Stimulated activated CD8-positive, alpha-beta memory T cell treated with anti-CD3 and anti-CD28 coated beads, Interleukin-7, amount 100 ng/mL, for 48 hours (primary cell): ENCODE data around the gene EFS.

ENCODE experiments used
- DNase-seq, 2 donors: peaks; one replicate each; pipeline ENCODE4 v3.0.0-alpha.2; 2020; ENCODE audit warnings: low read depth in 1 of 2; ENCODE audit errors: extremely low read depth in 1 of 2

The EFS gene

GRCh38 chr14:23379366-23380196, 14.6 kb upstream of the EFS start:
- DNase-seq: peak; percentile 10 to 18

DNA sequence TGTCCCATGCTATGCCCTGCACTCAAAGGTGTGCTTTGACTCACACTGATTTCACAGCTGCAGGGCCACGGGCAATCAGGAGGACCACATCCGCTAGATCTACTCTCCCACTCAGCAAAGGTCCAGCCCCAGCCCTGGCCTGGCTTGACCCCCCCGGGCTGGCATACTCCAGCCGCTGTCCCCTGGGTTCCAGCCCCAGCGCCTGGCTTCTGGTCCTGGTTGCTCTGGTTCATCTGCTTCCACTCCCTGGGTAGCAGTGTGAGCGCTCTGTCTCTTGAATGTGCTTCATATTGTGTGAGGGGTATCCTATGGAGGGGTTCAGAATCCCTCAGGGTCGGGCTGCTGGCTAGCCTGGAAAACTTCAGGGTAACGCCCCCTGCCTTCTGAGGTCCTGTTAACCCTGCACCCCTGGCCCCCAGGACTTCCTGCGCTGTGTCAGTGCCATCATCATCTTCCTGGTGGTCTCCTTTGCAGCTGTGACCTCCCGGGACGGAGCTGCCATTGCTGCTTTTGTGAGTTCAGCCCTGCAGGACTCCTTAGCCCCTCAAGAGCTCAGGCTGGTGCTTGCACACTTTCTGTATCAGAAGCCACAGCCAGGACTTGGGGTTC, 13.7 kb upstream of the EFS start:
- no peak for DNase-seq

DNA sequence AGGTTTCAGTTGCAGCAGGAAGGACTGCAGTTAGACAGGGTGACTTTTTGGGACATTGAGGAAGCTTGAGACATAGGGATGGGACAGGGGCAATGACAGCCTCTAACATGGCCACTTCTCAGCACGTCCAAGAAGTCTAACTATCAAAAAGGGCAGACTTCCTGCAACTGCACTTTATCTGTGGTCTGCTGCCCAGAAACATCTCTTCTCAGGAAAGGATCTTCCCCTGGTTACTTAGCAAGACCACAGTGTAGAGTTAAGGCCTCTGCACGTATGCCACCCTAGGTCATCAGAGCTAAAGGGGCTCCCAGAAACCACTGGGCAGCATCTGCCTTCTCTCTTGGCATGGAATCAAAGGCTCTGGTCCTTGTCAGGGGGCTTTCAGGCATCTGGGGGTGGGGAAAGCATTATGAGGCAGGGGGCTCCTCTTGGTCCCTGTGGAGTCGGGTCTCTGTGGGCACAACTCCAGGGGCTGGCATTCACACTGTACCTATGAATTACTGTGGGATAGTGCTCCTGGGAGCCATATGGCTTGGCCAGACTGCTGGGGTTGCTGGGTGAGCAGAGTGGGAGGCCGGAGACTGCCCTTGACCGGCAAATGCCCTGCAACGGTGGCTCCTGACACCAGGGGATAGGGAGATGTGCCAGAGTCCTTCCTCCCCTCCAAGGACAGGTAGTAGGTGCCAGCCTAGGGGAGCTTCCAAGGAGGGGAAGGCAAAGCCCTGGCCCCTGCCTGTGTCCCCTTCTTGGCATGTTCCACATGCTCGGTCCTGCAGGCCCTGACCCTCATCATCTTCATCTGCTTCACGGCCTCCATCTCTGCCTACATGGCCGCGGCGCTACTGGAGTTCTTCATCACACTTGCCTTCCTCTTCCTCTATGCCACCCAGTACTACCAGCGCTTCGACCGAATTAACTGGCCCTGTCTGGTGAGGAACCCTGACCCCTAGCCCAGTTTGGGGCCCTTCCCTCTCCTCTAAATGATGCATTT, 12.9 kb upstream of the EFS start:
- no peak for DNase-seq

- no peak for DNase-seq
Measured at GRCh38 chr14:23377198-23377550, 12.2 kb upstream of the EFS start.

DNA sequence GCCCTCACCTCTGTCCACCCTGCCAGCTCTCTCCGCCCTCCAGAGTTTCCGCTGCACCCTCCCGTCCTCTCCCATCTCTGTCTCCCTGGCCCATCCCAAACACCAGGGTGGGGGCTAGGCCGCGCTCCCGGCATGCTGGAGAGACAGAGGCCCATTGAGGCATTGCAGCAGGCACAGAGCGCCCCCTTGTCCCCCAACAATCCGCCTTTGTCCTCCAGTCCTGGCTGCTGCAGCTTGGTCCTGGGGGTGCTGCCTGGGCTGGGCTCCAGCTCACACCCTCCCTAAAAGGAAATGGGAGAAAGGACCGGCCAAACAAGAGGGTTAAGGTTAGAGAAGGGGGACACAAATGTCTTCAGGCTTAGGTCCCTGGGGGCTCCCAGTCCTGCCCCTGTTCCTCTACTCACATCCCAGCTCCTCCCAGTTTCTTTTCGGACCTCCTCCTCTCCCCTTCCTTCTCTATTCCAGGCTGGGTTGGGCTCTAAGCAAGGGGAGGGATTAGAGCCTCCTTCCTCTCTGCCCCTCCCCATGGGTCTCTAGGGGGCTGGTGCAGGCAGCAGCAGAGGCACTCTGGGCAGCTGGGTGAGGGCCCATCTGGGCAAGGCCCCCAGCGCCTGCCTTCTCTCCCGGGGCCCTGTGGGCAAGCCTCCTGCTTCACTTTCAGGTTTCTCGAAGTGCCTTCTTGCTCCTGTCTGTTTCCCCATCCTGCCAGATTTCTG, 11.7 kb upstream of the EFS start, which contains the start of gene CMTM5:
CMTM5 (plus strand) TSS at position 565 of the 716 bp plus-strand sequence. CDS start 206 bp downstream, outside the sequence.
- no peak for DNase-seq

DNA sequence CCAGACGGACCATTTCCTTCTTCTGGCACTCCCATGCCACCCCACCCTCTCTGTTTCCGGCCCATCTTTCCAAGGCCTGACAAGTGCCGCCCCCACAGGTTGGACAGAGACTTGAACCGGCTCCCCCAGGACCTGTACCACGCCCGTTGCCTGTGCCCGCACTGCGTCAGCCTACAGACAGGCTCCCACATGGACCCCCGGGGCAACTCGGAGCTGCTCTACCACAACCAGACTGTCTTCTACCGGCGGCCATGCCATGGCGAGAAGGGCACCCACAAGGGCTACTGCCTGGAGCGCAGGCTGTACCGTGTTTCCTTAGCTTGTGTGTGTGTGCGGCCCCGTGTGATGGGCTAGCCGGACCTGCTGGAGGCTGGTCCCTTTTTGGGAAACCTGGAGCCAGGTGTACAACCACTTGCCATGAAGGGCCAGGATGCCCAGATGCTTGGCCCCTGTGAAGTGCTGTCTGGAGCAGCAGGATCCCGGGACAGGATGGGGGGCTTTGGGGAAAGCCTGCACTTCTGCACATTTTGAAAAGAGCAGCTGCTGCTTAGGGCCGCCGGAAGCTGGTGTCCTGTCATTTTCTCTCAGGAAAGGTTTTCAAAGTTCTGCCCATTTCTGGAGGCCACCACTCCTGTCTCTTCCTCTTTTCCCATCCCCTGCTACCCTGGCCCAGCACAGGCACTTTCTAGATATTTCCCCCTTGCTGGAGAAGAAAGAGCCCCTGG, 10.7 kb upstream of the EFS start:
- no peak for DNase-seq

DNA sequence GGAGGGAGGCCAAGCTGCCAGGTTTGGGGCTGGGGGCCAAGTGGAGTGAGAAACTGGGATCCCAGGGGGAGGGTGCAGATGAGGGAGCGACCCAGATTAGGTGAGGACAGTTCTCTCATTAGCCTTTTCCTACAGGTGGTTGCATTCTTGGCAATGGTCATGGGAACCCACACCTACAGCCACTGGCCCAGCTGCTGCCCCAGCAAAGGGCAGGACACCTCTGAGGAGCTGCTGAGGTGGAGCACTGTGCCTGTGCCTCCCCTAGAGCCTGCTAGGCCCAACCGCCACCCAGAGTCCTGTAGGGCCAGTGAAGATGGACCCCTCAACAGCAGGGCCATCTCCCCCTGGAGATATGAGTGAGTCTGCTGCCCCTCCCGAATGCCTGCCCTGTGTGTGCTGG, 8.1 kb upstream of the EFS start:
- DNase-seq: no peak

DNA sequence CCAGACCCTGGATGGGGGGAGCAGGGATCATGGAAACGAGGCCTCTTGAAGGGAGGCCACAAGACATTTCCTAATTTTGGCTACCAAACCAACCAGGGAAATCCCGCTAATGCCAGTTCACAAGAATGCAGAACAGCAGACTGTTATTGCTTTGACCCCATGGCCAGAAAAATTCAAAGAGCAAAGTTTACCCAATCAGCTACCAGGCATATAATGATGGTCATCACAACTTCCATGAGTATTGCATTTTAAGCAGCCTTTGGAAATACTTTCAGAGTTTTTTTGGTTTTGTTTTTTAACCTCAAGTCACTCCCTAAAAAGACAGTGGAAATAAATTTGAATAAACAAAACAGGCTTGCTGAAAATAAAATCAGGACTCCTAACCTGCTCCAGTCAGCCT, 7.5 kb upstream of the EFS start, which contains the start of gene IL25:
IL25 (plus strand) TSS at position 301 of the 400 bp plus-strand sequence.
- no peak for DNase-seq

- DNase-seq: no peak
Measured at GRCh38 chr14:23371865-23372264, 6.9 kb upstream of the EFS start.

- DNase-seq: no peak
Measured at GRCh38 chr14:23370221-23370620, 5.2 kb upstream of the EFS start.

DNA sequence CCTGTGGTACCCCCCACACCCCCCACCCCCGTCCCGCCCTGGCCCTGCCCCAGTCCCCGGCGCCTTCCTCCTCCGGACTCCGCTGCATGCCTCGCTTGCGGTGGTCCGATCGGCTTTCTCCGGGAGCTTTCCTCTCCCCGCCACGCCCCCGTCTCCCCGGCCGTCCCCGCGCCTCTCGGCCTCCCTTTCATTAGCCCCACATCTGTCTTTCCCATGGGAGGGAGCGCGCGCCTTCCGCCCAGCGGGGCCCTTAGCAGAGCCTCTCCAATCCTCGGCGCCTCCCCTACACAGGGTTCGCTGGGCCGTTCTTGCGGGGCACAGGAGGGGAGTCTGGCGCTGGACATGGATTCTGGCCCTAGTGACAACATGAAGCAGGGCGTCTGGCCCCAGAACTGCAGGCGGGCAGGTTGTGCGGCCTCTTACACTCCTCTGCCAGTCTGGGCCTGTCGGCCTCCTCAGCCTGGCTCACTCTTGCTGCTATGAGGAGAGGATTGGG, 1.5 kb upstream of the EFS start:
- no peak for DNase-seq

DNA sequence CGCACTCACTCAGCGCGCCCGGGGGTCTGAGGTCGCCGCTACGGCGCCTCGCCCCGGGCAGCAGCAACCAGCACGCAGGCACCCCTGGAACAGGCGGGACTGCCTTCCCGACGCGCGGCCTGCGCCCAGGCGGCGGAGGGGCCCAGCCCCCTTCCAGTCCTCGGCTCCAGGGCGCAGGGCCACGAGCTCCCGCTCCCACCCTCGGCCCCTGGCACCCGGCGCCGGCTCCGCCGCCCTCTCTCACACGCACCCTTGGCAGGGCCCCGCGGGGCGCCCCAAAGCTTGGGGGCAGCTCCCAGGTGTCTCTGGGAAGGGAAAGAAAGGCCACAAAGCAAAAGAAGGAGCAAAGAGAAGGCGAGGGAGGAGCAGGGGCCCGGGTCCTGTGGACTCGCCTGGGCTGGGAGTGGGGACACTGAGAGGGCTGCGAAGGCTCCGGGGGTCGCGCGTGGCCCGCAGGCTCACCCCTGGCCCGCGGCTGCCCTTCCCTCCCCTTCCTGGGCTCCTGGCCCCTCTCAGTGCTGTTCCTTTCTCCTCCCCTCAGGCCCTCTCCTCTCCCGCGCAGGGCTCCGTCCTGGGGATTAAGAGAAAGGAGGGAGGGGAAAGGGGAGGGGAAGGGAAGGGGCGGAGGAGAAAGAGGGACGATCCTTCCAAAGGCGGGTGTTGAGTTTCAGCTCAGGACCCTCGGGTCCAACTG, 907 bp upstream of the EFS start:
- DNase-seq: no peak

DNA sequence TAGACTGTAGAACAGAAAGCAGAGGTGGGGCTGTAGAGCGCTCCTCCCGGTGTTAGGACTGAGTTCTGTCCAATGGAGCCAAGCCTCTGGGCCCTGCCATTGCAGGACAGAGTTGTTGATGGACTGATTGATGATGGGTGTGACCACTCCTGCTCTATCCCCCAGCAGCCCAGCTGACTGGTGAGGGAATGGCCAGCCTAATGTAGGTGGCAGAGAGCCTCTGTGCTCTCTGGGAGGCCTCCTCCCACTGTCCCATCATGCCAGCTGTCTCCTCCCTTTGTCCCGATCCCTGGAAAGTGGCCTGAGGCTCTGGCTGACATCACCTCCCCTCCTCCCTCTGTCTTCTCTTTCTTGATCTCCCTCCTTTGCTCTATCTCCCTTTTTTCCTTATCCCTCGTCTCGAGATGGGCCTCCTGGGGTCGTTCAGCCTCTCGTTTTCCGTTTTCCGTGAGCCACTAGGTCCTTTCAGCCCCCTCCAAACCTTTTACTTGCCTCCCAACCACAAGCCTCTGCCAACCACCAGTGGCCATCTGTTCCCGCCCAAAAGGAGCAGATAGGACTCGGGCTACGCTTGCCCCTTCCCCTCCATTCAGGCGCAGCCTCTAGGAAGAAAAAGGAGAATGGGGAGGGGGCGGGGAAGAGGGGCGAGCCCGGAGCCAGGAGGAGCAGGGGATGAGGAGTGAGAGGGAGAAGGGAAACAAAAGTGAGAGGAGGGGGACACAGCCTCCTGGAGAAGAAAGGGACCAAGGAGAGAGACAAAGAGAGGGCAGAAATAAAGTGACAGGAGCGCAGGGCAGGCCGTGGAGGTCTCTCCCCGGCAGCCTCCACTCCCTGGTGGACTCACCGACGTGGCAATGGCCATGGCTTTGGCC, 572 bp downstream of the EFS start:
- no peak for DNase-seq

DNA sequence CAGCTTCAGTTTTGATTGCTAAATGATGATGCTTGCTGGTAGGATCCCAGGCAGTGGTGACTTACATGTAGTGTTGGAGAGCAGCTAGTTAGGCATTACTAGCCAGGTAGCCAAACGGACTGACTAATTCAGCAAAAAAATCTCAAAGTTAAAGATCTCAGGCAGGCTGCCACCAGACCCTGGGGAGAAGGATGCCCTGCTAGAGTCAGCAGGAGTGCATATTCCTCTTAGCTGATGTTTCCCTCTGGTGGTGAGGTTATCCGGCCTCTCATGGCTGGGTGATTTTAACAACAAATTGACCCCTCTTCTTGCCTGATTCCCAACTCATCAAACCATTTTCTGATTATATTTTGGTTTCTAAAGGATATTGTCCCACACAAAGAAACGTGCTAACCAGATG, 2.8 kb downstream of the EFS start:
- DNase-seq: no peak

- DNase-seq: no peak
Measured at GRCh38 chr14:23361763-23362162, 3.2 kb downstream of the EFS start.

- DNase-seq: no peak
Measured at GRCh38 chr14:23361320-23361719, 3.7 kb downstream of the EFS start.

- DNase-seq: no peak
Measured at GRCh38 chr14:23360496-23360895, 4.5 kb downstream of the EFS start.

DNA sequence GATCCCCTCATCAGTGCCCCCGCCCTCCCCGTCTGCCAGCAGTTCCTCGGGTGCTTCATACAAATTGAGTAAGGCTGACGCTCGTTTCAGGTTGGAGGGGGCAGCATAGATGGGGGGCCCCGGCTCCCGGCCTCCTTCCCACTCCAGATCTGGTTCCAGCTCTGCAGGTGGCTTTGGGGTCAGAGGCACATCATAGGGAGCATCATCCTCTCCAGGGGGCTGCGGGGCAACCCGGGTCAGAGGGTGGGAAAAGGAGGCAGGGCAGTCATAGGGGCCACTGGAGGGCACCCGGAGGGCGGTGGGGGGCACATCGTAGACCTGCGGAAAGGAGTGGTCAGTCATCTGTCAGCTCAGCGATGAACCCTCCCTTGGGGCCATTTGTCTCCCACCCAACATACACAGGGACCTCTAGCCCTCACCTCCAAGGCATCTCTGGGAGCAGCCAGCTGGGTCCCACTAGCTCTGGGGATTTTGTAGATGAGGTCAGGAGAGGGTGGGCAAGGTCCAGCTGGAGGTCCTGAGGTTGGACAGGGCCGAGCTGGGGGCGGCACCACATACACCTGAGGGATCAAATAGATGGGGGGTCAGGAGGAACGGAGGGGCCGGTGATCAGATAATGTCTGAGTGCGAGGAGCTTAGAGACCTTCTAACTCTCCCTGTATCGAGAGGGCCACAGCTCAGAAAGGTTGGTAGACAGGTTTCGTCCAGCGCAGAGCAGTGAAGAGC, 5.1 kb downstream of the EFS start:
- no peak for DNase-seq
